Neural cell (in vitro differentiated cells): ENCODE results near the gene SEBOX. TPM values are rescaled to one million over a fixed set of nuclear protein-coding genes. Genes with fewer than 3 reads are reported as not detected.

ENCODE experiments used
- H2AFZ ChIP-seq: fragments of 200-600, 300-800 bp; sonication (generic), shearing (Covaris generic); 2 replicates; pipeline ENCODE4 v1.6.0; 2014; ENCODE audit warnings: low read depth, mild to moderate bottlenecking, antibody characterized with exemption, low read length, moderate library complexity
- H3F3A ChIP-seq: fragments of 200-600 bp; shearing (Covaris generic); 2 replicates; pipeline ENCODE4 v1.6.1; 2016; ENCODE audit warnings: mild to moderate bottlenecking, moderate library complexity, mixed read lengths, antibody characterized with exemption, low read length; ENCODE audit not compliant: insufficient read depth, poor library complexity, severe bottlenecking
- H3K27ac ChIP-seq: fragments of 200-600, 300-800 bp; sonication (generic), shearing (Covaris generic); 2 replicates; pipeline ENCODE4 v1.5.1; 2014; ENCODE audit warnings: mild to moderate bottlenecking, low read length, moderate library complexity
- H3K27me3 ChIP-seq: fragments of 300-800, 200-600 bp; sonication (generic), shearing (Covaris generic); 2 replicates; pipeline ENCODE4 v1.6.0; 2014; ENCODE audit warnings: mild to moderate bottlenecking, low read depth, low read length, moderate library complexity; ENCODE audit not compliant: insufficient read depth
- H3K36me3 ChIP-seq: fragments of 300-800, 200-600 bp; sonication (generic), shearing (Covaris generic); 2 replicates; pipeline ENCODE4 v1.5.1; 2014; ENCODE audit warnings: mild to moderate bottlenecking, antibody characterized with exemption, low read length, moderate library complexity; ENCODE audit not compliant: insufficient read depth
- H3K4me2 ChIP-seq: fragments of 300-800, 200-600 bp; sonication (generic), shearing (Covaris generic); 2 replicates; pipeline ENCODE4 v1.6.0; 2014; ENCODE audit warnings: mild to moderate bottlenecking, low read length
- H3K4me3 ChIP-seq: fragments of 300-800, 200-600 bp; sonication (generic), shearing (Covaris generic); 2 replicates; pipeline ENCODE4 v1.5.1; 2014; ENCODE audit warnings: mild to moderate bottlenecking, low read length, moderate library complexity
- H3K79me2 ChIP-seq: fragments of 200-600 bp; shearing (Covaris generic); replicated peaks from 2 replicates; pipeline ENCODE4 v1.6.0; 2014; ENCODE audit warnings: mild to moderate bottlenecking, low read length, moderate library complexity; ENCODE audit not compliant: insufficient read depth
- H3K9ac ChIP-seq: fragments of 300-800, 200-600 bp; sonication (generic), shearing (Covaris generic); 2 replicates; pipeline ENCODE4 v1.6.1; 2016; ENCODE audit warnings: mild to moderate bottlenecking, low read length, mixed read lengths
- H3K9me2 ChIP-seq: fragments of 200-600 bp; shearing (Covaris generic); 2 replicates; pipeline ENCODE4 v1.6.1; 2016; ENCODE audit warnings: mild to moderate bottlenecking, low read length, mixed read lengths; ENCODE audit not compliant: insufficient read depth
- H3K9me3 ChIP-seq: fragments of 200-600, 300-800 bp; sonication (generic), shearing (Covaris generic); 2 replicates; pipeline ENCODE4 v1.6.1; 2016; ENCODE audit warnings: mild to moderate bottlenecking, mixed run types, low read length, moderate library complexity, mixed read lengths
- H4K20me1 ChIP-seq: fragments of 200-600 bp; shearing (Covaris generic); 2 replicates; pipeline ENCODE4 v1.6.1; 2016; ENCODE audit warnings: mild to moderate bottlenecking, mixed run types; ENCODE audit not compliant: insufficient read depth
- CTCF ChIP-seq: fragments of 450-650 bp; IDR thresholded peaks from 2 replicates; pipeline ENCODE4 v1.5.1; 2014; ENCODE audit warnings: antibody characterized with exemption, mild to moderate bottlenecking, moderate library complexity; ENCODE audit not compliant: poor library complexity, severe bottlenecking
- EP300 ChIP-seq: fragments of 450-650 bp; conservative IDR thresholded peaks from 2 replicates; pipeline ENCODE4 v1.6.1; 2014; ENCODE audit warnings: antibody characterized with exemption, mild to moderate bottlenecking, moderate library complexity; ENCODE audit not compliant: poor library complexity, severe bottlenecking
- EZH2 ChIP-seq: fragments of 200-600, 300-800 bp; shearing (Covaris generic), sonication (generic); IDR thresholded peaks from 2 replicates; pipeline ENCODE4 v1.6.1; 2014; ENCODE audit warnings: antibody characterized with exemption, low read length, borderline replicate concordance, mild to moderate bottlenecking; ENCODE audit not compliant: insufficient read depth, poor library complexity, severe bottlenecking
- MXI1 ChIP-seq: fragments of 450-650 bp; conservative IDR thresholded peaks from 2 replicates; pipeline ENCODE4 v1.6.1; 2014; ENCODE audit warnings: antibody characterized with exemption, mild to moderate bottlenecking; ENCODE audit not compliant: poor library complexity, severe bottlenecking
- POLR2AphosphoS5 ChIP-seq: IDR thresholded peaks from 2 replicates; pipeline ENCODE4 v1.6.1; 2012
- RAD21 ChIP-seq: fragments of 450-650 bp; conservative IDR thresholded peaks from 2 replicates; pipeline ENCODE4 v1.6.1; 2014; ENCODE audit warnings: antibody characterized with exemption, mild to moderate bottlenecking, moderate library complexity
- SMC3 ChIP-seq: fragments of 450-650 bp; conservative IDR thresholded peaks from 2 replicates; pipeline ENCODE4 v1.6.1; 2014; ENCODE audit warnings: antibody characterized with exemption, mild to moderate bottlenecking, moderate library complexity; ENCODE audit not compliant: poor library complexity
- TAF1 ChIP-seq: IDR thresholded peaks from 2 replicates; pipeline ENCODE4 v1.6.1; 2012; ENCODE audit warnings: low read depth
- polyA plus RNA-seq: library from polyadenylated mRNA; depleted of rRNA; stranded (reverse); fragments of >200 nt; gene quantifications from 2 replicates; pipeline ENCODE4 v1.2.3, GENCODE V29; 2014
- TF ChIP-seq, protein P1 (sequence below): IDR thresholded peaks from 2 replicates; pipeline ENCODE4 v1.6.1; 2012; ENCODE audit warnings: borderline replicate concordance

The SEBOX gene
- polyA plus RNA-seq, 1 donor from 2014 or later, result not detected

DNA sequence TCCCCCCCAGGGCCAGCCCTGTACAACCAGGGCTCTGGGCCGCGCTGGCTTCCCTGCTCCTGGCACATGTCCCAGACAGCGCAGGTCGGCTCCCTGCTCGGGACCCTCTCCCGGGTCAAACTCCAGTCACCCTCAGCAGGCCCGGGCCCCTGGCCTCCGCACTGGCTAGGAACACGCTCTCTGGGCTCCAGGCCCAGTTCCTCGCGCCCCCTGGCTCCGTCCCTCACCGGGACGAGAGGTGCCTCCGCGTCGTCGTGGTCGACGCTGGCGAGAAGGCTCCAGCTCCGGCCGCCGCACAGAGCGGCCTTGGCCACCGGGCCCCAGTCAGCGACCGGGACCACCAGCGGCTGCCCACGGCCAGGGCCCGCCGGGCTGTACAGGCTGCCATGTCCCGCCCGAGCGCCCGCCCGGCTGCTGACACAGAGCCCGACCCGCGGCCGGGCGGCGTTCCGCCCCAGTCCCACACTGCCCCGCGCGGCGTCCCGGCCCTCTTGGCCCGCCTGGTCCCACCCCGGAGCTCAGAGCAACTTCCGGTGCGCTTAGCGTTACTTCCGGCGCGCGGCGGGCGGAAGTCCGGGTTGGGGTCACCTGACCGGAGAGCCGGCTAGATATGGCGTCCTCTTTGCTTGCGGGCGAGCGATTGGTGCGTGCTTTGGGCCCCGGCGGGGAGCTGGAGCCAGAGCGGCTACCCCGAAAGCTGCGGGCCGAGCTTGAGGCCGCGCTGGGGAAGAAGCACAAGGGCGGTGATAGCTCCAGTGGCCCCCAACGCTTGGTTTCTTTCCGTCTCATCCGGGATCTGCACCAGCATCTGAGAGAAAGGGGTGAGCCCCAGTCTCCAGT, 7.7 kb downstream of the SEBOX start, which contains the start of gene POLDIP2:
Gene POLDIP2 (minus strand): TSS at position 467 of the 840 bp plus-strand sequence. CDS start 79 bp downstream, at position 388.
- Histone ChIP-seq H3K9ac (peak within 1 kb of the TSS; percentile 94), H2AFZ (peak within 1 kb of the TSS; percentile 71), H3K9me3 (no peaks in the 10 kb centered on the region), H3K36me3 (no peaks in the 10 kb centered on the region), H4K20me1 (no peaks in the 10 kb centered on the region), H3K27me3 (no peaks in the 10 kb centered on the region), H3F3A (no peaks in the 10 kb centered on the region), H3K27ac (peak within 1 kb of the TSS; percentile 70), H3K4me2 (peak within 1 kb of the TSS; percentile 98), H3K4me3 (peak within 1 kb of the TSS; percentile 77), H3K9me2 (no peaks in the 10 kb centered on the region), H3K79me2 (peaks cover 32% of the 10 kb centered on the region)
- TF ChIP-seq EZH2 (no peak), TAF1 (peak; percentile 74), RAD21 (peak; percentile 58), MXI1 (peak; percentile 90), SMC3 (no peak), EP300 (peak; percentile 43), CTCF (no peak), POLR2AphosphoS5 (peak; percentile 93)
- TF ChIP-seq, protein P1, sequence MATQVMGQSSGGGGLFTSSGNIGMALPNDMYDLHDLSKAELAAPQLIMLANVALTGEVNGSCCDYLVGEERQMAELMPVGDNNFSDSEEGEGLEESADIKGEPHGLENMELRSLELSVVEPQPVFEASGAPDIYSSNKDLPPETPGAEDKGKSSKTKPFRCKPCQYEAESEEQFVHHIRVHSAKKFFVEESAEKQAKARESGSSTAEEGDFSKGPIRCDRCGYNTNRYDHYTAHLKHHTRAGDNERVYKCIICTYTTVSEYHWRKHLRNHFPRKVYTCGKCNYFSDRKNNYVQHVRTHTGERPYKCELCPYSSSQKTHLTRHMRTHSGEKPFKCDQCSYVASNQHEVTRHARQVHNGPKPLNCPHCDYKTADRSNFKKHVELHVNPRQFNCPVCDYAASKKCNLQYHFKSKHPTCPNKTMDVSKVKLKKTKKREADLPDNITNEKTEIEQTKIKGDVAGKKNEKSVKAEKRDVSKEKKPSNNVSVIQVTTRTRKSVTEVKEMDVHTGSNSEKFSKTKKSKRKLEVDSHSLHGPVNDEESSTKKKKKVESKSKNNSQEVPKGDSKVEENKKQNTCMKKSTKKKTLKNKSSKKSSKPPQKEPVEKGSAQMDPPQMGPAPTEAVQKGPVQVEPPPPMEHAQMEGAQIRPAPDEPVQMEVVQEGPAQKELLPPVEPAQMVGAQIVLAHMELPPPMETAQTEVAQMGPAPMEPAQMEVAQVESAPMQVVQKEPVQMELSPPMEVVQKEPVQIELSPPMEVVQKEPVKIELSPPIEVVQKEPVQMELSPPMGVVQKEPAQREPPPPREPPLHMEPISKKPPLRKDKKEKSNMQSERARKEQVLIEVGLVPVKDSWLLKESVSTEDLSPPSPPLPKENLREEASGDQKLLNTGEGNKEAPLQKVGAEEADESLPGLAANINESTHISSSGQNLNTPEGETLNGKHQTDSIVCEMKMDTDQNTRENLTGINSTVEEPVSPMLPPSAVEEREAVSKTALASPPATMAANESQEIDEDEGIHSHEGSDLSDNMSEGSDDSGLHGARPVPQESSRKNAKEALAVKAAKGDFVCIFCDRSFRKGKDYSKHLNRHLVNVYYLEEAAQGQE, result peak; percentile 73

- Histone ChIP-seq H3K27ac (no peak overlapping the region), H3K9me2 (no peaks in the 10 kb centered on the region), H2AFZ (no peak overlapping the region), H3K79me2 (no peaks in the 10 kb centered on the region), H3K27me3 (no peaks in the 10 kb centered on the region), H3K4me3 (no peak overlapping the region), H4K20me1 (no peaks in the 10 kb centered on the region), H3K4me2 (no peak overlapping the region), H3F3A (no peaks in the 10 kb centered on the region), H3K36me3 (peaks cover 7% of the 10 kb centered on the region), H3K9me3 (no peaks in the 10 kb centered on the region), H3K9ac (no peak overlapping the region)
- no peak for TF ChIP-seq EP300
- TF ChIP-seq RAD21, result no peak
- no peak for TF ChIP-seq TAF1
- no peak for TF ChIP-seq CTCF
- TF ChIP-seq MXI1, result no peak
- TF ChIP-seq EZH2, result no peak
- TF ChIP-seq POLR2AphosphoS5, result no peak
- no peak for TF ChIP-seq SMC3
- TF ChIP-seq, protein P1, result no peak
Observed at GRCh38 chr17:28350271-28350670, 14.7 kb downstream of the SEBOX start.
